HCT116 (cell line): ENCODE results near the gene AXDND1. TPM values are rescaled to one million over a fixed set of nuclear protein-coding genes. Genes with fewer than 3 reads are reported as not detected.

Source experiments
- ATAC-seq: fragments of 200-7000 bp; cut with Tn5 transposase; 2 replicates; pipeline ENCODE4 v1.9.1; 2020; ENCODE audit warnings: mild to moderate bottlenecking, moderate library complexity
- BruUV-seq: library from RNA; stranded (reverse); fragments of 400-500 nt; replicated peaks from 2 replicates; lab custom pipeline; 2021; lab: Mats Ljungman, UMichigan
- CTCF ChIA-PET: fragments of 300-600 bp; sonication (Branson Sonifier 250); formaldehyde crosslinking; loops from one replicate; lab custom pipeline; 2021; ENCODE audit warnings: antibody characterized with exemption; lab: Charles Lee
- POLR2A ChIA-PET: fragments of 300-600, 350-600 bp; sonication (Branson Sonifier 250); formaldehyde crosslinking; loops from one replicate; lab custom pipeline; 2021; ENCODE audit warnings: antibody characterized with exemption; lab: Charles Lee
- RAD21 ChIA-PET, 2 experiments: fragments of 300-600 bp; sonication (Branson Sonifier 250); formaldehyde crosslinking; loops; one replicate each; lab custom pipeline; 2023; ENCODE audit warnings: low total read pairs in 2 of 2; ENCODE audit not compliant: uncharacterized antibody in 2 of 2, unreplicated experiment in 2 of 2, low non-redundant PET in 1 of 2; lab: Charles Lee
- DNase-seq: peaks from one replicate; pipeline ENCODE4 v3.0.0-alpha.2; 2010; ENCODE audit warnings: low read depth, low spot score
- H2AFZ ChIP-seq: fragments of 200-600 bp; shearing (Covaris generic), sonication (generic); 2 replicates; pipeline ENCODE4 v1.6.1; 2017; ENCODE audit warnings: low read depth, mixed run types, mixed read lengths, antibody characterized with exemption, low read length; ENCODE audit not compliant: poor library complexity, severe bottlenecking
- H3K27ac ChIP-seq: 2 replicates; pipeline ENCODE4 v1.5.1; 2012; ENCODE audit warnings: low read depth, low read length
- H3K27me3 ChIP-seq: fragments of 200-600 bp; sonication (generic); 2 replicates; pipeline ENCODE4 v1.6.1; 2016; ENCODE audit warnings: mixed run types, low read length, mixed read lengths; ENCODE audit not compliant: insufficient read depth
- H3K36me3 ChIP-seq, 2 experiments: fragments of 200-500 bp in 1 of 2; fragments of 200-600 bp in 1 of 2; sonication (Bioruptor generic) in 1 of 2; sonication (generic) in 1 of 2; 2 replicates each; pipeline versions ENCODE4 v1.5.1 to v1.6.1; 2014 to 2016; ENCODE audit warnings: low read length in 2 of 2, inconsistent platforms in 1 of 2, mixed read lengths in 1 of 2, mixed run types in 1 of 2; ENCODE audit not compliant: insufficient read depth in 2 of 2, control insufficient read depth in 1 of 2
- H3K4me1 ChIP-seq, 2 experiments: fragments of 200-600 bp in 1 of 2; sonication (generic) in 1 of 2; 2 replicates each; pipeline versions ENCODE4 v1.5.1 to v1.6.1; 2012 to 2017; ENCODE audit warnings: low read length in 2 of 2, inconsistent platforms in 1 of 2, mild to moderate bottlenecking in 1 of 2, mixed read lengths in 1 of 2, mixed run types in 1 of 2, moderate library complexity in 1 of 2; ENCODE audit not compliant: insufficient read depth in 2 of 2, control insufficient read depth in 1 of 2
- H3K4me2 ChIP-seq: fragments of 200-600 bp; sonication (generic); 2 replicates; pipeline ENCODE4 v1.6.1; 2017; ENCODE audit warnings: mixed run types, low read length, mixed read lengths
- H3K4me3 ChIP-seq, 2 experiments: fragments of 200-600 bp in 1 of 2; sonication (generic) in 1 of 2; replicated peaks in 1 of 2; 2 replicates each; pipeline ENCODE4 v1.5.1; 2011 to 2016; ENCODE audit warnings: low read length in 2 of 2, control low read depth in 1 of 2, low read depth in 1 of 2, mild to moderate bottlenecking in 1 of 2, mixed read lengths in 1 of 2, mixed run types in 1 of 2
- H3K79me2 ChIP-seq: fragments of 200-600 bp; sonication (generic); 2 replicates; pipeline ENCODE4 v1.6.1; 2017; ENCODE audit warnings: mild to moderate bottlenecking, mixed run types, low read length, moderate library complexity, mixed read lengths; ENCODE audit not compliant: insufficient read depth
- H3K9ac ChIP-seq: fragments of 200-600 bp; sonication (generic); 2 replicates; pipeline ENCODE4 v1.6.1; 2016; ENCODE audit warnings: low read length, mixed read lengths
- H3K9me2 ChIP-seq: fragments of 200-600 bp; sonication (generic), shearing (Covaris generic); 2 replicates; pipeline ENCODE4 v1.6.1; 2017; ENCODE audit warnings: mixed run types, mild to moderate bottlenecking, moderate library complexity; ENCODE audit not compliant: insufficient read depth
- H3K9me3 ChIP-seq, 2 experiments: fragments of 200-500 bp in 1 of 2; fragments of 200-600 bp in 1 of 2; sonication (Bioruptor generic) in 1 of 2; sonication (generic) in 1 of 2; 2 replicates each; pipeline ENCODE4 v1.6.1; 2014 to 2017; ENCODE audit warnings: low read length in 2 of 2, mixed read lengths in 2 of 2, inconsistent platforms in 1 of 2, low read depth in 1 of 2, mild to moderate bottlenecking in 1 of 2, mixed run types in 1 of 2, moderate library complexity in 1 of 2; ENCODE audit not compliant: control insufficient read depth in 1 of 2, insufficient read depth in 1 of 2
- H4K20me1 ChIP-seq: fragments of 200-600 bp; sonication (generic), shearing (Covaris generic); 2 replicates; pipeline ENCODE4 v1.6.1; 2017; ENCODE audit warnings: mixed run types, mild to moderate bottlenecking, moderate library complexity; ENCODE audit not compliant: insufficient read depth
- CBX3 ChIP-seq: IDR thresholded peaks from 2 replicates; pipeline ENCODE4 v1.6.1; 2012; ENCODE audit warnings: low read depth
- POLR2A ChIP-seq: IDR thresholded peaks from 2 replicates; pipeline ENCODE4 v1.7.0; 2011; ENCODE audit warnings: borderline replicate concordance; ENCODE audit not compliant: insufficient read depth, insufficient read length; ENCODE audit errors: extremely low read depth
- RAD21 ChIP-seq: IDR thresholded peaks from 2 replicates; pipeline ENCODE4 v1.6.1; 2012; ENCODE audit warnings: low read depth, mild to moderate bottlenecking
- TCF7L2 ChIP-seq: IDR thresholded peaks from 2 replicates; pipeline ENCODE4 v1.7.0; 2011; ENCODE audit warnings: borderline replicate concordance, inconsistent platforms; ENCODE audit not compliant: insufficient read depth, insufficient read length; ENCODE audit errors: extremely low read depth
- intact Hi-C: fragments of 100-400 bp; cut with micrococcal nuclease; formaldehyde crosslinking; loops from 2 replicates; pipeline ENCODE4 v1.10.0; 2022
- total RNA-seq: library from RNA; stranded (reverse); gene quantifications from one replicate; pipeline ENCODE4 v1.2.1, GENCODE V29; 2021; ENCODE audit not compliant: unreplicated experiment
- TF ChIP-seq, protein P1 (sequence below), 3 experiments: fragments of 200-600 bp in 1 of 3; sonication (generic) in 1 of 3; IDR thresholded peaks in 2 of 3; conservative IDR thresholded peaks in 1 of 3; 2 replicates each; pipeline ENCODE4 v1.5.1; 2012 to 2017; ENCODE audit warnings: low read depth in 2 of 3, low read length in 2 of 3, antibody characterized with exemption in 1 of 3, borderline replicate concordance in 1 of 3, control low read depth in 1 of 3, mild to moderate bottlenecking in 1 of 3, mixed read lengths in 1 of 3, mixed run types in 1 of 3, moderate library complexity in 1 of 3; ENCODE audit not compliant: insufficient read depth in 1 of 3
- TF ChIP-seq, protein P2 (sequence below): IDR thresholded peaks from 2 replicates; pipeline ENCODE4 v1.6.1; 2011; ENCODE audit warnings: mild to moderate bottlenecking, low read length, moderate library complexity; ENCODE audit not compliant: insufficient replicate concordance; ENCODE audit errors: extremely low read depth

AXDND1 gene
- total RNA-seq, 1 experiment from 2014 or later = 2.3 TPM

DNA sequence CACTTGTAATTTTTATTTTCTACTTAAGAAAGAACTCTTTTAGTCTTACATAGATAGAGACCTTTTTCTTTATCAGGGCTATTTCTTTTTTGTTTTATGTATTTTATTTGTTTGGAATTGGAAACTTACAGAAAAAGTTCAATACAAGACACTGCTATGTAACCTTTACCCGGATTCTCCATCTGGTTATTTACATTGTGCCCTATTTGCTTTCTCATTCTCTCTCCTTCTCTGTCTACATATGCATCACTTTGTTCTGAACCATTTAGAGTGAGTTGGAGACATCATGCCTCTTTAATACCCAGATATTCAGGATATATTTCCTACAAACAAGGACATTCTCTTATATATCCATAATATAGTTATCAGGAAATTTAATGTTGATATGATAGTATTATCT lies 18.3 kb downstream of the AXDND1 start:
- Histone ChIP-seq H3K27me3 (no peaks in the 10 kb centered on the region), H3K4me2 (no peak overlapping the region), H3K27ac (no peak overlapping the region), H3K4me1 (no peaks in the 10 kb centered on the region), H2AFZ (no peak overlapping the region), H3K79me2 (no peaks in the 10 kb centered on the region), H3K9me3 (no peaks in the 10 kb centered on the region), H4K20me1 (no peaks in the 10 kb centered on the region), H3K9me2 (no peaks in the 10 kb centered on the region), H3K4me3 (no peak overlapping the region), H3K36me3 (no peaks in the 10 kb centered on the region), H3K9ac (no peak overlapping the region)
- intact Hi-C loops = no loop called here
- no peak for DNase-seq
- ChIA-PET RAD21 (no interaction called here), POLR2A (no interaction called here), CTCF (no interaction called here)
- no peak for TF ChIP-seq RAD21
- TF ChIP-seq TCF7L2 = no peak
- no peak for ATAC-seq
- BruUV-seq = no TSS peak

DNA sequence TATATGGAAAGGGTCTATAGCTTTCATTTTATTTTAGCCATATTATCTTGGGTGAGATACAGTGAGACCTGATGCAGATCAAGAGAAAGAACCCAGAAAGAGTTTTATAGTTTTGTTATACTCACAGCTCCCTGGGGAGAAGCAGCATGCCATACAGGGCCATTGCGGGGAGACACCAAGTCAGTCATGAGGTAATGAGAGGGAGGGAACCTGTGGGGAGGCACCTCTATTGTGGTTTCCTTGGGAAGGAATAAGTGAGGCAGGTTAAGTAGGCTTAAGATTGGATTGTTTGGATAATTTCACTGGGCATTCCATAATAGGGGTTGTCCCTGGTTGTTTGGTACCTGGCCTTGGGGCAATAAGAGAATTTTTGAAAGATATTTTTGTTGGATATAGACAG lies 19.7 kb downstream of the AXDND1 start:
- no peaks in the 10 kb centered on the region for H3K79me2 ChIP-seq
- intact Hi-C loops = no loop called here
- no peaks in the 10 kb centered on the region for H4K20me1 ChIP-seq
- no peaks in the 10 kb centered on the region for H3K9me3 ChIP-seq
- no TSS peak for BruUV-seq
- POLR2A ChIA-PET = no interaction called here
- H3K4me1 ChIP-seq = no peaks in the 10 kb centered on the region
- no peak overlapping the region for H3K9ac ChIP-seq
- no peak overlapping the region for H2AFZ ChIP-seq
- TF ChIP-seq, protein P1, sequence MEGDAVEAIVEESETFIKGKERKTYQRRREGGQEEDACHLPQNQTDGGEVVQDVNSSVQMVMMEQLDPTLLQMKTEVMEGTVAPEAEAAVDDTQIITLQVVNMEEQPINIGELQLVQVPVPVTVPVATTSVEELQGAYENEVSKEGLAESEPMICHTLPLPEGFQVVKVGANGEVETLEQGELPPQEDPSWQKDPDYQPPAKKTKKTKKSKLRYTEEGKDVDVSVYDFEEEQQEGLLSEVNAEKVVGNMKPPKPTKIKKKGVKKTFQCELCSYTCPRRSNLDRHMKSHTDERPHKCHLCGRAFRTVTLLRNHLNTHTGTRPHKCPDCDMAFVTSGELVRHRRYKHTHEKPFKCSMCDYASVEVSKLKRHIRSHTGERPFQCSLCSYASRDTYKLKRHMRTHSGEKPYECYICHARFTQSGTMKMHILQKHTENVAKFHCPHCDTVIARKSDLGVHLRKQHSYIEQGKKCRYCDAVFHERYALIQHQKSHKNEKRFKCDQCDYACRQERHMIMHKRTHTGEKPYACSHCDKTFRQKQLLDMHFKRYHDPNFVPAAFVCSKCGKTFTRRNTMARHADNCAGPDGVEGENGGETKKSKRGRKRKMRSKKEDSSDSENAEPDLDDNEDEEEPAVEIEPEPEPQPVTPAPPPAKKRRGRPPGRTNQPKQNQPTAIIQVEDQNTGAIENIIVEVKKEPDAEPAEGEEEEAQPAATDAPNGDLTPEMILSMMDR (IDR thresholded peaks at IDR 0.05 in 2 of 3, conservative IDR thresholded peaks at IDR 0.05 in 1 of 3; ENCODE audit: borderline replicate concordance in 1 of 3, insufficient read depth in 1 of 3, low read depth in 2 of 3, low read length in 2 of 3) = no peak
- TF ChIP-seq, protein P2, sequence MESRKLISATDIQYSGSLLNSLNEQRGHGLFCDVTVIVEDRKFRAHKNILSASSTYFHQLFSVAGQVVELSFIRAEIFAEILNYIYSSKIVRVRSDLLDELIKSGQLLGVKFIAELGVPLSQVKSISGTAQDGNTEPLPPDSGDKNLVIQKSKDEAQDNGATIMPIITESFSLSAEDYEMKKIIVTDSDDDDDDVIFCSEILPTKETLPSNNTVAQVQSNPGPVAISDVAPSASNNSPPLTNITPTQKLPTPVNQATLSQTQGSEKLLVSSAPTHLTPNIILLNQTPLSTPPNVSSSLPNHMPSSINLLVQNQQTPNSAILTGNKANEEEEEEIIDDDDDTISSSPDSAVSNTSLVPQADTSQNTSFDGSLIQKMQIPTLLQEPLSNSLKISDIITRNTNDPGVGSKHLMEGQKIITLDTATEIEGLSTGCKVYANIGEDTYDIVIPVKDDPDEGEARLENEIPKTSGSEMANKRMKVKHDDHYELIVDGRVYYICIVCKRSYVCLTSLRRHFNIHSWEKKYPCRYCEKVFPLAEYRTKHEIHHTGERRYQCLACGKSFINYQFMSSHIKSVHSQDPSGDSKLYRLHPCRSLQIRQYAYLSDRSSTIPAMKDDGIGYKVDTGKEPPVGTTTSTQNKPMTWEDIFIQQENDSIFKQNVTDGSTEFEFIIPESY = no peak
- no peak for TF ChIP-seq POLR2A
- no peak for TF ChIP-seq CBX3
- DNase-seq = no peak
- RAD21 ChIA-PET = no interaction called here
- H3K4me2 ChIP-seq = no peak overlapping the region
- no peak overlapping the region for H3K4me3 ChIP-seq
- no peak for ATAC-seq
- H3K27me3 ChIP-seq = no peaks in the 10 kb centered on the region
- H3K27ac ChIP-seq = no peak overlapping the region
- no peaks in the 10 kb centered on the region for H3K9me2 ChIP-seq
- no peaks in the 10 kb centered on the region for H3K36me3 ChIP-seq
- CTCF ChIA-PET = no interaction called here
